Adrenal gland (tissue), 5 donors: ENCODE data around the gene SETBP1.

ENCODE experiments used
- POLR2A ChIP-seq, 2 donors: fragments of 450-650 bp; IDR thresholded peaks; one replicate each; pipeline ENCODE4 v1.6.1; 2017; ENCODE audit warnings: antibody characterized with exemption in 2 of 2, mild to moderate bottlenecking in 2 of 2, moderate library complexity in 1 of 2
- TF ChIP-seq, protein P1 (sequence below), 6 experiments: fragments of 450-650 bp in 4 of 6; fragments of 200-600 bp in 2 of 6; sonication (generic) in 1 of 6; IDR thresholded peaks; 1 replicate in 5 of 6; 2 replicates in 1 of 6; pipeline versions ENCODE4 v1.5.1 to v1.8.0; 2016 to 2021; ENCODE audit warnings: antibody characterized with exemption in 6 of 6, mild to moderate bottlenecking in 2 of 6, moderate library complexity in 1 of 6
- donor health status: DM: no; HTN: no; CAD: no.

DNA sequence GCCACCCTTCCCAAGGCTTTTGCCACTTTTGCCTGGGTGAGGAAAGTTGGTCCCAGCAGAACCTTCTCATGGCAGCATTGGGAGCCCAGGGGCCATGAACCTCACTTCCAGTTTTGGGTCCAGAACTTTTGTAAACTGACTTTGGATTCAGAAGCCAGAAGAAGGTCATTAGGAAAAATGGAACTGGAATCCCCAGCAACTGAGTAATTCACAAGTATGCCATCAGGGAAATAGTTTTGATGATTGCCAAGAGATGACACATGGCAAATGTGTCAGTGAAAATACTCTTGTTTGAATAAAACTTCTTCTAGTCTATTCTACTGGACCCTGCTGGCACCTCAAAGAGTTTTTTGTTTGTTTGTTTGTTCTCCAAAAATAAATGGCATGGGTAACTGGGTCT, 203.7 kb downstream of the SETBP1 start:
- TF ChIP-seq, protein P1, sequence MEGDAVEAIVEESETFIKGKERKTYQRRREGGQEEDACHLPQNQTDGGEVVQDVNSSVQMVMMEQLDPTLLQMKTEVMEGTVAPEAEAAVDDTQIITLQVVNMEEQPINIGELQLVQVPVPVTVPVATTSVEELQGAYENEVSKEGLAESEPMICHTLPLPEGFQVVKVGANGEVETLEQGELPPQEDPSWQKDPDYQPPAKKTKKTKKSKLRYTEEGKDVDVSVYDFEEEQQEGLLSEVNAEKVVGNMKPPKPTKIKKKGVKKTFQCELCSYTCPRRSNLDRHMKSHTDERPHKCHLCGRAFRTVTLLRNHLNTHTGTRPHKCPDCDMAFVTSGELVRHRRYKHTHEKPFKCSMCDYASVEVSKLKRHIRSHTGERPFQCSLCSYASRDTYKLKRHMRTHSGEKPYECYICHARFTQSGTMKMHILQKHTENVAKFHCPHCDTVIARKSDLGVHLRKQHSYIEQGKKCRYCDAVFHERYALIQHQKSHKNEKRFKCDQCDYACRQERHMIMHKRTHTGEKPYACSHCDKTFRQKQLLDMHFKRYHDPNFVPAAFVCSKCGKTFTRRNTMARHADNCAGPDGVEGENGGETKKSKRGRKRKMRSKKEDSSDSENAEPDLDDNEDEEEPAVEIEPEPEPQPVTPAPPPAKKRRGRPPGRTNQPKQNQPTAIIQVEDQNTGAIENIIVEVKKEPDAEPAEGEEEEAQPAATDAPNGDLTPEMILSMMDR (IDR thresholded peaks at IDR 0.05), result no peak
- TF ChIP-seq POLR2A (IDR thresholded peaks at IDR 0.05), result no peak
